HG03571 (cell line): Measurements from ENCODE around the gene SH3BP5L.
A peak's percentile ranks its signal among the peaks of the same experiment; 100 is the strongest.
"Not testable (repeated sequence)": the region's sequence is repeated elsewhere in the genome, so short reads cannot be mapped to it uniquely, and the experiment has no call there.

Experiments
- ATAC-seq: cut with Tn5 transposase; IDR thresholded peaks from one replicate; pipeline ENCODE4 v1.9.1; 2021; ENCODE audit not compliant: unreplicated experiment

SH3BP5L gene

GRCh38 chr1:248830718-248831017 is 5.0 kb upstream of the SH3BP5L start:
- not testable (repeated sequence) for ATAC-seq

DNA sequence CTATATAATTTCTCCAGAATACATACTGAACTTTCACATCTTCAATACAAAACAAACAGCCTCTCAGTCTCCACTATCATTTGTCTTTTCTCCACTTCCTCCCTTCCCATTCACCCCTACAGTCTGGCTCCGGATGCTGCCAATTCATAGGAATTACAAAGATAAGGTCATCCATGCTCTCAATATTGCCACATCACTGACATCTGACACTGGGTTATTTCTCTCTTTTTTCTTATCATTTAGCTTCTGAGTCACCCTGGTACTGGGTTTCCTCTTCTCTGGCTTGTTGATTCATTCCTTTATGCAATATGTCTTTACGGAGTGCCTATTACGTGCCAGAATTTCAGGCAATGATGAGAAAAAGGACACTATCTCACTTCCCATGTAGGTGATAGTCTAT is 3.1 kb upstream of the SH3BP5L start:
- no peak for ATAC-seq

GRCh38 chr1:248825573-248825908 is 174 bp downstream of the SH3BP5L start:
- no peak for ATAC-seq

- no peak for ATAC-seq
Measured at GRCh38 chr1:248825136-248825535, 579 bp downstream of the SH3BP5L start.

DNA sequence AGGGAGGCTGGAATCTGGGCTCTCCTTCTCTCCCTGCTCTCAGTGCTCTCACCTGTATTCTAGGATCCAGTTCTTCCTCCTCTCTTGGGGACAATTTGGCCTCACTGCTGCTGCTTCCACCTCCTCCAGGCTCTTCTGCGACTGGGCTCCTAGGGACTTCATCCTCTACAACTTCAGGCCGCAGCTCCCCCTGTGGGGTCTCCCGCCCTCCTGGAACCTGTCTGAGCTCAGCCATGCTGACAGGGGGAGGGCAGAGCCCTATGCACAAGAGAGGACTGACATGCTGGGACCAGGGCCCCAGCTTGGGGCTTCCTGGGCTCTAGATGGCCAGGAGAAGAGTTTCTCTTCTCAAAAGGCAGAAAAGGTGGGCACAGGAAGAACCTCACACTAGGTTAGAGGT is 1.0 kb downstream of the SH3BP5L start:
- ATAC-seq = no peak

DNA sequence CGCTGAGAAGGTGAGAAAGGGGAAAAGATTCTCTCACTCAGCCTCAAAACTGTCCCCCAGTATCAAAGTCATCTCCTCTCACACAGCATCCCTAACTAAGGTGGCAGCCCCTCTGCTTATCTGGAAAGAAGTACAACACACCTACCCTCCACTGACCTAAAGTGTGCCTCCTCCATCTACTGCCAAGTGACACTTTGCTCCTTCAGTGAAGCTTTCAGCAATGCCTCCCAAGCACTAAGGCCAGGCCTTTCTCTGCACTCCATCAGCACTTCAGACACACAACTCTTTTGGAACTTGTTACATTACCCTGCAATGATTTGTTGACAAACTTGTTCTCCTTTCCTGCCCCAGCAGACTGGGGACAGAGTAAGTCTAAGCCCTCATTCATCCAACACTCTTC is 1.4 kb downstream of the SH3BP5L start:
- ATAC-seq = no peak

GRCh38 chr1:248823517-248824001 is 2.2 kb downstream of the SH3BP5L start:
- no peak for ATAC-seq

- peak; percentile 20 for ATAC-seq
Measured at GRCh38 chr1:248822148-248823032, 3.3 kb downstream of the SH3BP5L start.

DNA sequence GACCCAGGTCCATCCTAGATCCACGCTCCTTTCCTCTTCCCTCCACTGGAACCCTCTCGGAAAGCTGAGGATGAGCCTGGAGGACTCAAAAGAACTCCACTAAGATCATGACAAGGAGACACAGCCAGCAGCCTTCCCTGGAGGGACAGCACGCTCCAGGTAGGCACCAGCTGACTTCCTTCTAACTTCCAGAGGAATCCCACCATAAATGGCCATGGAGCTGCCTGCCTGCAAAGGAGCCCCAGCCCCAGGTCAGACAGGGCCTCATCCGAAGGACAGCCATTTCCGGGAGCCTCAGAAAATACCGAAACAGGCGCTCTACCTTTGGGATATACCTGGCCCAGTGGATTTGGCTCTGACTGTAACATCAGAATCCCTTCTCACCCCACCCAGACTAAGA is 4.1 kb downstream of the SH3BP5L start:
- ATAC-seq = no peak

- ATAC-seq = no peak
Measured at GRCh38 chr1:248821101-248821500, 4.6 kb downstream of the SH3BP5L start.

GRCh38 chr1:248820041-248820585 is 5.6 kb downstream of the SH3BP5L start:
- no peak for ATAC-seq

GRCh38 chr1:248818505-248819374 is 7.0 kb downstream of the SH3BP5L start:
- no peak for ATAC-seq

- ATAC-seq = no peak
Measured at GRCh38 chr1:248817065-248817464, 8.7 kb downstream of the SH3BP5L start.

DNA sequence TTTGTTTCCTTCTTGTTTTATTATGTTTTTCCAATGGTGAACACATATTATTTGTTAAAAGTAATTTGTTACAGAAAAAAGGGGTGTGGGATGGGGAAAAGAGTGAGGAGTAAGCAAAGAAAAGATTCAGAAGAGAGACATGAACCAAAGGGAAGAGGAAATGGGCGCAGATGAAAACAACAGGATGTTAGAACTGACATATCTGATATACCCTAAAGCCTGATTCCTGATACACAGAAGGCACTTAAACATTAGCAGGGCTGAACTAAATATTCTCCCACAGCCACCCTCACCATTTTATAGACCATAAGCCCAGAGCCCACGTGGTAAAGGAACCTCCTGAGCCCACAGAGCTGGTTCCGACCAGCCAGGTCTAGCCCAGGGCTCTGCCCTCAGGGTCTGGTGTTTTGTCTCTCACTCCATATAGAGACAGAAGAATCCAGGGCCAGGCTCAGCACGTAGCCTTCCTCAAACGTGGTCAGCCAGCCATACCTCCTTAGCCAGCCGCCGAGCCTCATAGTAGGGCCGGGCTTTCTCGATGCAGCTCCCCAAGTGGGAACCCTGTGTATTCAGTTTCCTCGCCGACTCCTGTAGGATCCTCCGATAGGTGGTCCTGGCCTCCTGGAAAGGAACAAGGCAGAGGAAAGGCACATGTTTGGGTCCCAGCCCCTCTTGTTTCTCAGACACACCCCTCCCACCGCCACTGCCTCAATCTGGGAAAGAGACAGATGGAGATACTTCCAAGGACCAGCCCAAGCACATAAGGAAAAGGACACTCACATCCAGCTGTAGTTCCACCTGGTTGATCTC is 9.5 kb downstream of the SH3BP5L start:
- no peak for ATAC-seq

GRCh38 chr1:248815407-248816034 is 10.2 kb downstream of the SH3BP5L start:
- ATAC-seq = no peak

DNA sequence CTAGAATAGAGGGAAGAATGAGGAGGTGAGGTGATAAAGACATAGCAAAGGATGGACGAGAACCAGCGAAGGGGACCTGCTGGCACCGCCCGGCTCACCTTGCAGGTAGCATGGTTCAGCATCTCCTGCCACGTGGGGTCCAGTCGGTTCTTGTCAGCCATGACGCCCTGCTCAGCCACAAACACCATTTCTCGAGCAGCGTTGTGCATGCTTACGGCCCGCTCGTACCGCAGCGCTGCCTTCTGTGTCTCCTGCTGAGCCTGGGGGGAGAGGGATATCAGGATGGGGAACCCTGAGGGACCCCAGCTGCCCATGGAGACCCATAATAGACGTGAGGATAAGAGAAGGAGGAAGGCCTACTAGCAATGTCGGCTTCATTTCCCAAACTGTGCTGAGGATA is 11.4 kb downstream of the SH3BP5L start:
- ATAC-seq = no peak

GRCh38 chr1:248813546-248813945 is 12.2 kb downstream of the SH3BP5L start:
- ATAC-seq = no peak

DNA sequence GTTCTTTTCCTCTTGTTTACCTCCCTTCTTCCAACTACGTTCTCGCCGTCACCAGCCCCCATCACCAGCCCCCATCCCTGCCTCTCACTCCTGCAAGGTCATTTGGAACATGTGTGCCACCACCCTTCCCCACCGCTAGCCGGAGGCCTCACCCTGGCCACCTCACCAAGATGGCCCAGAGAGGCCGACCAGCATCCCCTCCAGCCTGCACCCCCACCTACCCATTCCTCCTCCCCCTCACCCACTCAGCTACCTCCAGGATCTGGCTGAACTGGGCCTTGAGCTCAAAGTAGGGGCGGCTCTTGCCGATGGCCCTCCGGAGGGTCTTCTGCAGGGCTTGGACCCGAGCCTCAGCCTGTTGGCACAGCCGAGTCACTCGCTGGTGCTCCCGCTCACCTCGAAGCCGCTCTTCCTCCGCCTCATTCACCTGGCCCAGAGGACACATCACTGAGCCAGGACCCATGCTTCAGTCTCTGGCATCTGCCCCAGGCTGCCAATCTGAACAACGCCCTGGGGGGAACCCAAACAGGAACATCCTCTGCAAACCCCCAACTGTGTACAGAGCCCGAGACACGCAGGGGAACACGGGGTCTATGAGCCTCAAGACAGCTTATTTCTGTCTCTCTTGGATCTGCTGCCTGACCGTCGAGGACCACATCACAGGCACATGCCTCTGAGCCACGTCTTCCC is 12.8 kb downstream of the SH3BP5L start:
- ATAC-seq = no peak

DNA sequence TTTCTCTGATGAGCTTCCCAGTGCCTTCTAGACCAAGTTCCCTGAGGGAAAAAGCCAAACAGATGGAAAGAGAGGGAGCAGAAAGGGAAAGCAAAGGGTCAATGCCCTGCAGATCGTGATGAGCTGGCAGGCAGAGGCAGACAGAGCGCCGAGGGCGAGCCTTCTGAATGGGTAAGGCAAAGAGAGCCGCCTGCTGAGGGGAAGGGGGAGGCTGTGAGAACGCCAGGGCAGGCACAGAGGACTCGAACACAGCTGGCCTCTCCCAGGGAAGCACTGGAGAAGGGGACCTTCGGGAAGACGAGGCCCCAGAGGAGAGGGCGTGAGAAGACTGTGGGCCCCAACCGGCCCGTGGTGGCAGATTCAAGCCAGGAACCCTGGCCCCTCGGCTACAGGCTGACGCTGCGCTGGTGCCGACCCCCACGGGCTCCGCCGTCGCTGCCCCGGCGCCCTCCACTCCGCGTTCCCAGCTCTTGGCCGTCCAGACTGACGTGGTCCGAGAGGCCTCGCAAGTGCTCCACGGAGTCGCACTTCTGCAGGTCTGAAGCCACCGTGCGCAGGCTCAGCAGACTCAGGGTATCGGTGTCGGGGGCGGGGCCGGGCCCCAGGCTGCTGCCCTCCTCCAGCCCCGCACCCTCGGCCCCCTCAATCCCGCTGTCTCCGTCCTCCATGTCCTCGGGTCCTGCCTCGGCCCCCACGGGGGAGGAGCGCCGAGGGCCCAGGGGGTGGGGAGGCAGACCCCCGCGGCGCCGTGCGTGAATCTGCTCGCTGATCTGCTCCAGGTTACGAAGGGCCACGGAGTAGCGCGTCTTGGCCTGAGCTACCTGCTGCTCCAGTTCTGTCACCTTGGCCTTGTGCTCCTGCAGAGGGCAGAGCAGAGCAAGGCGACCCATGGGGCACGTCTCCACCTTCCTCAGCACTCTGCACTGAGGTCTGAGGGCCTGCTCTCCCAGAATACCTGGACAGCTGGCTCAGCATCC is 13.9 kb downstream of the SH3BP5L start:
- no peak for ATAC-seq
